VCaP (cell line): Measurements from ENCODE around the gene PXMP4.

Experiments used
- H3K27ac ChIP-seq: fragments of 450-650 bp; 2 replicates; pipeline ENCODE4 v1.5.1; 2017
- CTCF ChIP-seq: fragments of 450-650 bp; conservative IDR thresholded peaks from 2 replicates; pipeline ENCODE4 v1.5.1; 2017; ENCODE audit warnings: mild to moderate bottlenecking, moderate library complexity

Gene PXMP4

DNA sequence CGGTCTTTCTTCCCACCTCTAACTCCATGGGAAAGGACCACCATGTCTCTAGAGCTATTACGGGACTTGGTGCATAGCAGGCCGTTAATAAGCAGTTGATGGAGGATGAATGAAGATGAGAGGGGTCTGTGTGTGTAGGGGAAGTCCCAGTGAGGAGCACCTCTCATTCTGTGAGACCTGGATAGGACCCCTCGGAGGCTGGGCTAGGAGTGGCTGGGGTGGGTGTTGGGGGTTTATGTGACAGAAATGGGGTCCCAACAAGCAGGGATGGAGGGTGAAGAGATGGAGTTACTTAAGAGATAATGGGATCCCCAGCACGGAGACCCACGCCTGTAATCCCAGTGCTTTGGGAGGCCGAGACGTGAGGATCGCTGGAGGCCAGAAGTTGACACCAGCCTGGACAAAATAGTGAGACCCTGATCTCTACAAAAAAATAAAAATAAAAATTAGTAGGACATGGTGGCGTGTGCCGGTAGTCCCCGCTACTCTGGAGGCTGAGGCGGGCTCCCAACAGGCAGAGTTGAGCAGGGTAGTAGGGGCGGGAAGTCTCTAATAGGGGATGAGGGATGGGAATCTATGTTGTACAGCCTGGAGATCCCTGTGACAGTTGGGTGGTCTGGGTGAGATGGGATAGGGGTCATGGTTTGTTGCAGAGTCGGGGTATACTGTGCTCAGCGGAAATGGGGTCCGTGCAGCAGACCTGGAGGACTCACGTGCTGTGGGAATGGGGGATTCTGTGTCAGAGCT is 11.0 kb upstream of the PXMP4 start:
- peak overlapping the region; percentile 98 for H3K27ac ChIP-seq
- TF ChIP-seq CTCF: no peak

DNA sequence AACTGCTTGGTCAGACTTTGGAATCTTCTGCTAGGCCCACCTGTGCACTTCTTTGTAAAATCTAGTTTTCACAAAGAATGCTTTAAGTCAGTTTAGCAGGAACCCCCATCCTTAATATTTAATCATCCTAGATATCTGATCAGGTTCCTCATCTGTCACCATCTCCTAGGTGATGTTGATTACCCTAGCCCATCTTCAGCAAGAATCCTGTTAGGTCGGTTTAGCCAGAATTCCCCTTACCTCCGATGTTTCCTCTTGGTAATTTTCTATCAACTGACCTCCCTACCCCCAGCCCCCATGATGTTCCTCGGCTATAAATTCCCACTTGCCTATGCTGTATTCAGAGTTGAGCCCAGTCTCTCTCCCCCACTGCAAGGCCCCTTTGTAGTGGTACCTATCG is 9.0 kb upstream of the PXMP4 start:
- H3K27ac ChIP-seq: peak overlapping the region; percentile 39
- TF ChIP-seq CTCF: no peak

DNA sequence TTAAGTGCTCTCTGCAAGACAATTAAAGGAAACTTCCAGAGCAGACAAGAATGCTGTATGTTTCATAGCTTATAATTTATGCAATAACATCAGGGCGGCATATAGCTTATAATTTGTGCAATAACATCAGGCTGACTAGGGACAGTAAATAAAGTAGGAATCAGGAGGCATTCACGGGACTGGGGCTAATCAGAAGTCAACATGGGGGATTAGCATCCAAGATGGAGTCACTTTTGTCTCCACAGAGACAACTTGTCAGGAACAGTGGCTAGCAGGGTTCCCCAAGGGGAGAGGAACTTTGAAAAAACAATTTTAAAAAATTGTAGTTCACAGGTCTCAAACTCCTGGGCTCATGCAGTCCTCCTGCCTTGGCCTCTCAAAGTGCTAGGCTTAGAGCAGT is 8.4 kb upstream of the PXMP4 start:
- no peak overlapping the region for H3K27ac ChIP-seq
- no peak for TF ChIP-seq CTCF

- TF ChIP-seq CTCF: no peak
- no peak overlapping the region for H3K27ac ChIP-seq
Measured at GRCh38 chr20:33727806-33728205, 7.7 kb upstream of the PXMP4 start.

GRCh38 chr20:33727115-33727479 is 7.0 kb upstream of the PXMP4 start:
- no peak overlapping the region for H3K27ac ChIP-seq
- no peak for TF ChIP-seq CTCF

GRCh38 chr20:33725607-33726264 is 5.6 kb upstream of the PXMP4 start:
- H3K27ac ChIP-seq: no peak overlapping the region
- no peak for TF ChIP-seq CTCF

- H3K27ac ChIP-seq: no peak overlapping the region
- TF ChIP-seq CTCF: no peak
Measured at GRCh38 chr20:33724439-33725094, 4.5 kb upstream of the PXMP4 start.
